ENCODE results near the gene TXNRD3.

DNA sequence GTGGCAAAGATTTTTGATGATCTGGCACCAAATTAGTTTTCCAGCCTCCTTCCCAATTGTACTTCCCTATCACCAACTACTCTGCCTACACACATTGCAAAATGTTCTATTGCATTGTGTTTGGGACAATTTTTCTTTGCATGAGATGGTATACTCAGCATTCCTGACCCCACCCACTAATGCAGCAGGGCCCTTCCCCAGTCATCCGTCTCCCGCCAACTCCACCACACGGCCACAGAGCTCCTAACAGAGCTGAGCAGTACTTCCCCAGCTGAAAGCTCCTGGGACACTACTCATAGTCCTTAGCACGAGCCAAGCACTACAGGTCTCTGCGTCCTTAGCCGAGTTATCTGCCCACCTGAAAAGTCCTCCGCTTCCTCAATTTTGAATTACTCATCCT is 34.2 kb downstream of the TXNRD3 start:
- TF ChIP-seq TARDBP (IDR thresholded peaks at IDR 0.05) (no peak), FOXM1 (IDR thresholded peaks at IDR 0.05; ENCODE audit: borderline replicate concordance) (no peak)
